HTR-8/SVneo (cell line): ENCODE data around the gene LSMEM2.
"Not testable (repeated sequence)": the region's sequence is repeated elsewhere in the genome, so short reads cannot be mapped to it uniquely, and the experiment has no call there.

Experiments used
- DNase-seq: peaks from one replicate; pipeline ENCODE4 v3.0.0; 2011; ENCODE audit warnings: low spot score, mixed read lengths; ENCODE audit not compliant: insufficient read length
- FAIRE-seq: peaks from 2 replicates; lab custom pipeline; 2011; peaks lifted over from hg19 to GRCh38; lab: Jason Lieb, UNC

LSMEM2 gene

GRCh38 chr3:50278880-50279224, at the start of gene LSMEM2:
Gene LSMEM2, plus strand, starts transcription at chr3:50279087. Its CDS starts 27 bp downstream, at chr3:50279114.
- FAIRE-seq = no peak
- no peak for DNase-seq

GRCh38 chr3:50229490-50229889, 49.4 kb upstream of the LSMEM2 start:
- FAIRE-seq (no peak), DNase-seq (no peak)

GRCh38 chr3:50230104-50230793, 48.6 kb upstream of the LSMEM2 start:
- FAIRE-seq = no peak
- no peak for DNase-seq

GRCh38 chr3:50230794-50231125, 48.1 kb upstream of the LSMEM2 start:
- no peak for FAIRE-seq

GRCh38 chr3:50231581-50231980, 47.3 kb upstream of the LSMEM2 start:
- FAIRE-seq = no peak
- DNase-seq = no peak

More at GRCh38 chr3:50230794-50231125, 48.1 kb upstream of the LSMEM2 start:
- DNase-seq = no peak

GRCh38 chr3:50232303-50232702, 46.6 kb upstream of the LSMEM2 start:
- DNase-seq = no peak
- FAIRE-seq = no peak

GRCh38 chr3:50233176-50233575, 45.7 kb upstream of the LSMEM2 start:
- FAIRE-seq (no peak), DNase-seq (no peak)

- FAIRE-seq (peak; percentile 98), DNase-seq (peak; percentile 97)
Measured at GRCh38 chr3:50235716-50236483, 43.0 kb upstream of the LSMEM2 start, which contains the start of gene GNAI2. Gene GNAI2, plus strand, starts transcription at chr3:50236204. Its CDS starts 132 bp downstream, at chr3:50236336.

- DNase-seq (no peak), FAIRE-seq (no peak)
Measured at GRCh38 chr3:50236484-50237132, 42.3 kb upstream of the LSMEM2 start.

GRCh38 chr3:50237133-50237651, 41.7 kb upstream of the LSMEM2 start:
- DNase-seq (no peak), FAIRE-seq (peak; percentile 44)

GRCh38 chr3:50237754-50238548, 40.9 kb upstream of the LSMEM2 start:
- FAIRE-seq (peak; percentile 99), DNase-seq (peak; percentile 81)

- no peak for DNase-seq
Measured at GRCh38 chr3:50238549-50239026, 40.3 kb upstream of the LSMEM2 start.

GRCh38 chr3:50239649-50240048, 39.2 kb upstream of the LSMEM2 start:
- no peak for DNase-seq
- no peak for FAIRE-seq

More at GRCh38 chr3:50238549-50239026, 40.3 kb upstream of the LSMEM2 start:
- FAIRE-seq = no peak

GRCh38 chr3:50241163-50241562, 37.7 kb upstream of the LSMEM2 start:
- DNase-seq (no peak), FAIRE-seq (no peak)

- FAIRE-seq = no peak
- no peak for DNase-seq
Measured at GRCh38 chr3:50241713-50242380, 37.0 kb upstream of the LSMEM2 start.

- FAIRE-seq (no peak), DNase-seq (no peak)
Measured at GRCh38 chr3:50242381-50242770, 36.5 kb upstream of the LSMEM2 start.

- DNase-seq = no peak
- no peak for FAIRE-seq
Measured at GRCh38 chr3:50242851-50243542, 35.9 kb upstream of the LSMEM2 start.

- no peak for FAIRE-seq
- DNase-seq = no peak
Measured at GRCh38 chr3:50243543-50243895, 35.4 kb upstream of the LSMEM2 start.

GRCh38 chr3:50244813-50245212, 34.1 kb upstream of the LSMEM2 start:
- FAIRE-seq, DNase-seq: not testable (repeated sequence)
